ENCODE measurements around the gene RHOBTB1. TPM values are rescaled to one million over a fixed set of nuclear protein-coding genes. Genes with fewer than 3 reads are reported as not detected.

Gene RHOBTB1
- total RNA-seq, 1 donor from 2014 or later = 17.2 TPM

DNA sequence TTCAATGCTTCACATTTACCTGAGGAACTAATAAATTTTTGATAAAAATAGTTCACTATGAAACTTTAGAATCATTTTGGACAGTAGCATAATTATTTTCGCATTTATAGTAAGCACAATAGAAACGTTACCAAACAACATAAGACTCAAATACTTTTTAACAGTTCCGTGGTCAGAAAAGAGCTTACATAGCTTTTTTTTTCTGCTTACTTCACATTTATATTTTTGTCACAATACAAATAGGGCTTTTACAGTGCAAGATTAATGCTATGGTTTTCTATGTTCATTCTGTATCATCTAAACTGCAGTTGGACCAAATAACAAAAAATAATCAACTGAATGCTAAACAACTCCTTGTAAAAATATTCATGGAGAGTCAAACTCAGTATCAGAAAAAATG lies 26.5 kb upstream of the RHOBTB1 start:
- no peak for TF ChIP-seq CTCF (IDR thresholded peaks at IDR 0.05)
- no peak overlapping the region for H3K4me3 Mint-ChIP-seq (ENCODE audit: unreplicated experiment)

GRCh38 chr10:60968504-60968903 lies 24.5 kb upstream of the RHOBTB1 start:
- H3K4me1 Mint-ChIP-seq (ENCODE audit: unreplicated experiment) = peaks cover 21% of the 10 kb centered on the region
- DNase-seq (ENCODE audit: extremely low spot score, unreplicated experiment) = no peak
- H3K36me3 Mint-ChIP-seq (ENCODE audit: unreplicated experiment) = no peaks in the 10 kb centered on the region
- H3K4me3 Mint-ChIP-seq (ENCODE audit: unreplicated experiment) = no peak overlapping the region
- no peak overlapping the region for H3K27ac Mint-ChIP-seq (ENCODE audit: unreplicated experiment)
- H3K27me3 Mint-ChIP-seq (ENCODE audit: unreplicated experiment) = no peaks in the 10 kb centered on the region
- H3K9me3 Mint-ChIP-seq (ENCODE audit: unreplicated experiment) = no peaks in the 10 kb centered on the region
- TF ChIP-seq CTCF (IDR thresholded peaks at IDR 0.05) = no peak

More for the DNA sequence above, 26.5 kb upstream of the RHOBTB1 start:
- peaks cover 9% of the 10 kb centered on the region for H3K4me1 Mint-ChIP-seq (ENCODE audit: unreplicated experiment)
- H3K27me3 Mint-ChIP-seq (ENCODE audit: unreplicated experiment) = no peaks in the 10 kb centered on the region
- H3K36me3 Mint-ChIP-seq (ENCODE audit: unreplicated experiment) = no peaks in the 10 kb centered on the region
- DNase-seq (ENCODE audit: extremely low spot score, unreplicated experiment) = no peak
- H3K9me3 Mint-ChIP-seq (ENCODE audit: unreplicated experiment) = no peaks in the 10 kb centered on the region
- H3K27ac Mint-ChIP-seq (ENCODE audit: unreplicated experiment) = no peak overlapping the region

DNA sequence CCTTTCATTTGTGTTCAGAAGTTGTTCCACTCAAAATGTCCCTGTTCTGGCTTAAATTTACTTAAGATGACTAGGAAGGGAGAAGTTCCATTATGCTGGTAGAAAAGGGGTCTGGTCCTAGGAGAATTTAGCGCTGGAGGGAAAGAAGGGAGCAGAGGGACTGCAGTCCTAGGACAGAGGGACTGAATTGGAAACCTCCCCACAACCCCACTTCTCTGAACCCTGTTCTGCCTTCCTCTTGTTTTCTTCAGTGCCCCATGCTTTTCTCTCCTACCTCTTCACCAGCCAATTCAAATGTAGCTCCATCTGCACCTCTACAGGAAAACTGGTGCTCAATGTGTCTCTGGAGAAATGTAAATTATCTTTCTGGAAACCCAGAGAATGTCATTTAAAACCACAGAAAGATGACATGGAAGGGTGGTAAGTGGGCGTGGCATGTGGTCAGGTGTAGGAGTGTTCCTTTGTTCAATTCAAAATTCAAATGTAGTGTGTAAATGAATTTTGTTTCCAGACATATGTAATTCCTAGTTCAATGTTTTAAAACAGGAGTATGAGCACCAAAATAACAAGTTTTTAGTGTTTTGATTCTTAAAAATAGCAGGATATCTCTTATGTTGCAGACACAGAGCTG lies 24.0 kb upstream of the RHOBTB1 start:
- Mint-ChIP-seq H3K4me1 (ENCODE audit: unreplicated experiment) (peaks cover 26% of the 10 kb centered on the region), H3K4me3 (ENCODE audit: unreplicated experiment) (no peak overlapping the region), H3K36me3 (ENCODE audit: unreplicated experiment) (no peaks in the 10 kb centered on the region), H3K27ac (ENCODE audit: unreplicated experiment) (no peak overlapping the region), H3K9me3 (ENCODE audit: unreplicated experiment) (no peaks in the 10 kb centered on the region), H3K27me3 (ENCODE audit: unreplicated experiment) (no peaks in the 10 kb centered on the region)
- no peak for DNase-seq (ENCODE audit: extremely low spot score, unreplicated experiment)
- no peak for TF ChIP-seq CTCF (IDR thresholded peaks at IDR 0.05)

GRCh38 chr10:60967260-60967659 lies 23.3 kb upstream of the RHOBTB1 start:
- no peak overlapping the region for H3K4me3 Mint-ChIP-seq (ENCODE audit: unreplicated experiment)
- H3K27ac Mint-ChIP-seq (ENCODE audit: unreplicated experiment) = no peak overlapping the region
- DNase-seq (ENCODE audit: extremely low spot score, unreplicated experiment) = no peak
- H3K4me1 Mint-ChIP-seq (ENCODE audit: unreplicated experiment) = peaks cover 31% of the 10 kb centered on the region
- no peak for TF ChIP-seq CTCF (IDR thresholded peaks at IDR 0.05)
- H3K36me3 Mint-ChIP-seq (ENCODE audit: unreplicated experiment) = no peaks in the 10 kb centered on the region
- no peaks in the 10 kb centered on the region for H3K9me3 Mint-ChIP-seq (ENCODE audit: unreplicated experiment)
- H3K27me3 Mint-ChIP-seq (ENCODE audit: unreplicated experiment) = no peaks in the 10 kb centered on the region

DNA sequence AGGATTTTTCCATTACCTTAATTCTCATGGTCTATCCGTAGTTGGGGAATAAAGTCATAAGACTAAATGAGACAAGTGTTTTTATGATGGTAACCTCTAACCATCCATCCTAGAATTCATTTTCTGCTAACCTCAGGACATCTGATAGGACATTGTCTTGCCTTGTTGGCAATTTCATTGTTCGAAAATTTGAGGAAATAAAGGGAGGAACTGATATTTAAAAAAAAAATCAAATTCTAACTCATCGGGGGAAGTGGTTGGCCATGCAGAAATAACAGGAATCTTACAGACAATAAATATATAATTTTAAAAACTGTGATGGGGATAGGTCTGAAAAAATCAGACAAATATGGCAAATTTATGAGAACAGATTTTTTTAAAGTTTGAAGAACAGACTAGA lies 21.7 kb upstream of the RHOBTB1 start:
- Mint-ChIP-seq H3K4me1 (ENCODE audit: unreplicated experiment) (peaks cover 31% of the 10 kb centered on the region), H3K27me3 (ENCODE audit: unreplicated experiment) (no peaks in the 10 kb centered on the region), H3K4me3 (ENCODE audit: unreplicated experiment) (no peak overlapping the region), H3K27ac (ENCODE audit: unreplicated experiment) (no peak overlapping the region), H3K9me3 (ENCODE audit: unreplicated experiment) (no peaks in the 10 kb centered on the region), H3K36me3 (ENCODE audit: unreplicated experiment) (no peaks in the 10 kb centered on the region)
- no peak for DNase-seq (ENCODE audit: extremely low spot score, unreplicated experiment)
- TF ChIP-seq CTCF (IDR thresholded peaks at IDR 0.05) = no peak
